Measurements from ENCODE around the gene CDIP1. TPM values are rescaled to one million over a fixed set of nuclear protein-coding genes. Genes with fewer than 3 reads are reported as not detected.
"Not testable (repeated sequence)": the region's sequence is repeated elsewhere in the genome, so short reads cannot be mapped to it uniquely, and the experiment has no call there.

The CDIP1 gene
- total and polyA plus RNA-seq, 4 donors: 4.4 to 18.6 (median 12.0) TPM

DNA sequence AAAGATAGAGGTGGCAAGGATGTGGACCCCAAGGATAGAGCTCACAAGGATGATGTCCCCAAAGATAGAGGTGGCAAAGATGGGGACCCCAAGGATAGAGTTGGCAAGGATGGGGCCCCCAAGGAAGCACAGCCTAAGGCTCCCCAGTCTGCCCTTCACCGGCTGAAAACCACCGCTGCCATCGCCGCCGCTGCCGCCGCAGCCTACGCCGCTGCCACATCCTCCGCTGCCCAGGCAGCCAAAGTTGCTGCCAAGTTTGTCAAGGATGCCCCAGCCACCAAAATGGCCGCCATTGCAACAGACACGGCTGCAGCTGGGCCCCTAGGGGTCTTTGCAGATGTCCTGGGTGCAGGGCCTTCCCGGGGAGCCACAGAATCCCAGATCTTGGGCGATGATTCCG is 37.4 kb upstream of the CDIP1 start (continued):
- TF ChIP-seq, protein P1, sequence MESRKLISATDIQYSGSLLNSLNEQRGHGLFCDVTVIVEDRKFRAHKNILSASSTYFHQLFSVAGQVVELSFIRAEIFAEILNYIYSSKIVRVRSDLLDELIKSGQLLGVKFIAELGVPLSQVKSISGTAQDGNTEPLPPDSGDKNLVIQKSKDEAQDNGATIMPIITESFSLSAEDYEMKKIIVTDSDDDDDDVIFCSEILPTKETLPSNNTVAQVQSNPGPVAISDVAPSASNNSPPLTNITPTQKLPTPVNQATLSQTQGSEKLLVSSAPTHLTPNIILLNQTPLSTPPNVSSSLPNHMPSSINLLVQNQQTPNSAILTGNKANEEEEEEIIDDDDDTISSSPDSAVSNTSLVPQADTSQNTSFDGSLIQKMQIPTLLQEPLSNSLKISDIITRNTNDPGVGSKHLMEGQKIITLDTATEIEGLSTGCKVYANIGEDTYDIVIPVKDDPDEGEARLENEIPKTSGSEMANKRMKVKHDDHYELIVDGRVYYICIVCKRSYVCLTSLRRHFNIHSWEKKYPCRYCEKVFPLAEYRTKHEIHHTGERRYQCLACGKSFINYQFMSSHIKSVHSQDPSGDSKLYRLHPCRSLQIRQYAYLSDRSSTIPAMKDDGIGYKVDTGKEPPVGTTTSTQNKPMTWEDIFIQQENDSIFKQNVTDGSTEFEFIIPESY (IDR thresholded peaks at IDR 0.05): no peak
- no peak for TF ChIP-seq JUND (IDR thresholded peaks at IDR 0.05)
- no peak for TF ChIP-seq RXRA (IDR thresholded peaks at IDR 0.05)
- no peak for TF ChIP-seq TAF1 (conservative IDR thresholded peaks at IDR 0.05)
- TF ChIP-seq, protein P2, sequence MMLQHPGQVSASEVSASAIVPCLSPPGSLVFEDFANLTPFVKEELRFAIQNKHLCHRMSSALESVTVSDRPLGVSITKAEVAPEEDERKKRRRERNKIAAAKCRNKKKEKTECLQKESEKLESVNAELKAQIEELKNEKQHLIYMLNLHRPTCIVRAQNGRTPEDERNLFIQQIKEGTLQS (IDR thresholded peaks at IDR 0.05): no peak
- TF ChIP-seq NR2F2 (IDR thresholded peaks at IDR 0.05): no peak

DNA sequence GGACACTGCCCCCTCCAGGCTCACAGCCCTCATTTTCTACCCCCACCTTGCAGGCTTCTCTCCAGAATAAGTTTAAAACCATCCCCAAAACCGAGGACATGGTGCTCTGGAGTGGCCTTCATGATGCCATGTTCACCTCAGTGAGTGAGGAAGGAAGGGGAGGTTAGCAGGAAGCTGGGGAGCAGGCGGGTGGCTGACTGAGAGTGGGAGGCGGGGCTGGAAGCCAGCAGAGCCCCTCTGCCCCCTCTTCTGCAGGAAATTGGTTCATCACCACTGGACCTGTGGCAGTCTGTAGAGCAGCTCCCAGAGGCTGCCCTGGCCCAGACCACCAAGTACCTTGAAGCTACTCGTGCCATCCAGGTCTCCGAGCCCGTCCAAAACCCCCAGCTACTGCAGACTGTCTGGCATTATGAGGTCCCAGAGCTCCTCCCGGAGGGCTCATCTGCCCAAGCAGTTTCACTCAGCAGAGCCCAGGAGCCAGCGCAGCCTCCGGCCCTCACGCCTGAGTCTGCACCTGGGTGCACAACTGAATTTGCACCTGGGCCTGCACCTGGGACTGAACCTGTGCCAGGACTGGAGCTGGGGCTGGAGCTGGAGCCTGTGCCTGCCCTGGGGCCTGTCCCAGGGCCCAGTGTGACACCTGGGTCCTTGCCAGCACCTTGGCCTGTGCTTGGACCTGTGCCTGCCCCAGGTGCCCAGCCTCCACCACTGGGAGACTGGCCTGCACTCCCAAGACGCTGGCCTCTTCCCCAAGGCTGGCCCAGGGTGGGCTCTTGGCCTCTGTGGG is 36.5 kb upstream of the CDIP1 start:
- WGBS: 79% methylated on average over 11 of the region's 11 CpGs
- Histone ChIP-seq H3K4me3 (ENCODE audit: low read depth in 1 of 3, low read length in 3 of 3) (no peak overlapping the region), H3K9me3 (ENCODE audit: control insufficient read depth in 4 of 4, low read length in 3 of 4) (no peaks in the 10 kb centered on the region), H3K27ac (ENCODE audit: low read depth in 1 of 2, low read length in 2 of 2) (no peak overlapping the region), H3K27me3 (ENCODE audit: control insufficient read depth in 4 of 4, insufficient read depth in 4 of 4, low read length in 3 of 4) (no peaks in the 10 kb centered on the region), H3K9ac (ENCODE audit: low read depth in 1 of 2, low read length in 2 of 2) (no peak overlapping the region), H3K36me3 (ENCODE audit: control insufficient read depth in 4 of 4, insufficient read depth in 3 of 4, low read depth in 1 of 4, low read length in 3 of 4) (no peaks in the 10 kb centered on the region), H3K4me1 (ENCODE audit: control insufficient read depth in 4 of 4, insufficient read depth in 4 of 4, low read length in 3 of 4) (no peaks in the 10 kb centered on the region)
- TF ChIP-seq YY1 (IDR thresholded peaks at IDR 0.05) (no peak), HNF4A (conservative IDR thresholded peaks at IDR 0.05) (no peak), FOXA2 (IDR thresholded peaks at IDR 0.05) (no peak), HNF4G (IDR thresholded peaks at IDR 0.05) (no peak), RXRA (IDR thresholded peaks at IDR 0.05) (no peak), EGR1 (IDR thresholded peaks at IDR 0.05; ENCODE audit: low read depth in 2 of 2) (no peak), RAD21 (IDR thresholded peaks at IDR 0.05) (no peak), FOXA1 (IDR thresholded peaks at IDR 0.05) (no peak), GABPA (IDR thresholded peaks at IDR 0.05 in 1 of 2, conservative IDR thresholded peaks at IDR 0.05 in 1 of 2) (no peak), TAF1 (conservative IDR thresholded peaks at IDR 0.05) (no peak), JUND (IDR thresholded peaks at IDR 0.05) (no peak), SP1 (IDR thresholded peaks at IDR 0.05) (no peak)
- TF ChIP-seq, protein P1 (IDR thresholded peaks at IDR 0.05): no peak
- TF ChIP-seq, protein P2 (IDR thresholded peaks at IDR 0.05): no peak
- TF ChIP-seq, protein P3, sequence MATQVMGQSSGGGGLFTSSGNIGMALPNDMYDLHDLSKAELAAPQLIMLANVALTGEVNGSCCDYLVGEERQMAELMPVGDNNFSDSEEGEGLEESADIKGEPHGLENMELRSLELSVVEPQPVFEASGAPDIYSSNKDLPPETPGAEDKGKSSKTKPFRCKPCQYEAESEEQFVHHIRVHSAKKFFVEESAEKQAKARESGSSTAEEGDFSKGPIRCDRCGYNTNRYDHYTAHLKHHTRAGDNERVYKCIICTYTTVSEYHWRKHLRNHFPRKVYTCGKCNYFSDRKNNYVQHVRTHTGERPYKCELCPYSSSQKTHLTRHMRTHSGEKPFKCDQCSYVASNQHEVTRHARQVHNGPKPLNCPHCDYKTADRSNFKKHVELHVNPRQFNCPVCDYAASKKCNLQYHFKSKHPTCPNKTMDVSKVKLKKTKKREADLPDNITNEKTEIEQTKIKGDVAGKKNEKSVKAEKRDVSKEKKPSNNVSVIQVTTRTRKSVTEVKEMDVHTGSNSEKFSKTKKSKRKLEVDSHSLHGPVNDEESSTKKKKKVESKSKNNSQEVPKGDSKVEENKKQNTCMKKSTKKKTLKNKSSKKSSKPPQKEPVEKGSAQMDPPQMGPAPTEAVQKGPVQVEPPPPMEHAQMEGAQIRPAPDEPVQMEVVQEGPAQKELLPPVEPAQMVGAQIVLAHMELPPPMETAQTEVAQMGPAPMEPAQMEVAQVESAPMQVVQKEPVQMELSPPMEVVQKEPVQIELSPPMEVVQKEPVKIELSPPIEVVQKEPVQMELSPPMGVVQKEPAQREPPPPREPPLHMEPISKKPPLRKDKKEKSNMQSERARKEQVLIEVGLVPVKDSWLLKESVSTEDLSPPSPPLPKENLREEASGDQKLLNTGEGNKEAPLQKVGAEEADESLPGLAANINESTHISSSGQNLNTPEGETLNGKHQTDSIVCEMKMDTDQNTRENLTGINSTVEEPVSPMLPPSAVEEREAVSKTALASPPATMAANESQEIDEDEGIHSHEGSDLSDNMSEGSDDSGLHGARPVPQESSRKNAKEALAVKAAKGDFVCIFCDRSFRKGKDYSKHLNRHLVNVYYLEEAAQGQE (IDR thresholded peaks at IDR 0.05): no peak
- TF ChIP-seq, protein P4, sequence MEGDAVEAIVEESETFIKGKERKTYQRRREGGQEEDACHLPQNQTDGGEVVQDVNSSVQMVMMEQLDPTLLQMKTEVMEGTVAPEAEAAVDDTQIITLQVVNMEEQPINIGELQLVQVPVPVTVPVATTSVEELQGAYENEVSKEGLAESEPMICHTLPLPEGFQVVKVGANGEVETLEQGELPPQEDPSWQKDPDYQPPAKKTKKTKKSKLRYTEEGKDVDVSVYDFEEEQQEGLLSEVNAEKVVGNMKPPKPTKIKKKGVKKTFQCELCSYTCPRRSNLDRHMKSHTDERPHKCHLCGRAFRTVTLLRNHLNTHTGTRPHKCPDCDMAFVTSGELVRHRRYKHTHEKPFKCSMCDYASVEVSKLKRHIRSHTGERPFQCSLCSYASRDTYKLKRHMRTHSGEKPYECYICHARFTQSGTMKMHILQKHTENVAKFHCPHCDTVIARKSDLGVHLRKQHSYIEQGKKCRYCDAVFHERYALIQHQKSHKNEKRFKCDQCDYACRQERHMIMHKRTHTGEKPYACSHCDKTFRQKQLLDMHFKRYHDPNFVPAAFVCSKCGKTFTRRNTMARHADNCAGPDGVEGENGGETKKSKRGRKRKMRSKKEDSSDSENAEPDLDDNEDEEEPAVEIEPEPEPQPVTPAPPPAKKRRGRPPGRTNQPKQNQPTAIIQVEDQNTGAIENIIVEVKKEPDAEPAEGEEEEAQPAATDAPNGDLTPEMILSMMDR (IDR thresholded peaks at IDR 0.05; ENCODE audit: low read depth, low read length, missing input control): no peak
- TF ChIP-seq, protein P5, sequence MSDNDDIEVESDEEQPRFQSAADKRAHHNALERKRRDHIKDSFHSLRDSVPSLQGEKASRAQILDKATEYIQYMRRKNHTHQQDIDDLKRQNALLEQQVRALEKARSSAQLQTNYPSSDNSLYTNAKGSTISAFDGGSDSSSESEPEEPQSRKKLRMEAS (IDR thresholded peaks at IDR 0.05): no peak
- DNase-seq (ENCODE audit: low spot score): no peak

DNA sequence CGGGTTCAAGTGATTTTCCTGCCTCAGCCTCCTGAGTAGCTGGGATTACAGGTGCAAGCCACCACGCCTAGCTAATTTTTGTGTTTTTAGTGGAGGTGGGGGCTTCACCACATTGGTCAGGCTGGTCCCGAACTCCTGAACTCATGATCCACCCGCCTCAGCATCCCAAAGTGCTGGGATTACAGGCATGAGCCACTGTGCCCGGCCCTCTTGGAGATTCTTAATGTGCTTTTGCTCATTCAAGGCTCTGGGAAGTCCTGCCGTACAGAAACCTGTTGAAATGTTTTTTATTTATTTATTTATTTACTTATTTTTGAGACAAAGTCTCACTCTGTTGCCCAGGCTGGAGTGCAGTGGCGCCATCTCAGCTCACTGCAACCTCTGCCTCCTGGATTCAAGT is 35.4 kb upstream of the CDIP1 start:
- whole genome bisulfite sequencing: 82% methylated on average over 7 of the region's 7 CpGs
- H3K4me1 ChIP-seq (ENCODE audit: control insufficient read depth in 4 of 4, insufficient read depth in 4 of 4, low read length in 3 of 4); H3K27me3 ChIP-seq (ENCODE audit: control insufficient read depth in 4 of 4, insufficient read depth in 4 of 4, low read length in 3 of 4); H3K9ac ChIP-seq (ENCODE audit: low read depth in 1 of 2, low read length in 2 of 2); H3K4me3 ChIP-seq (ENCODE audit: low read depth in 1 of 3, low read length in 3 of 3); H3K27ac ChIP-seq (ENCODE audit: low read depth in 1 of 2, low read length in 2 of 2); DNase-seq (ENCODE audit: low spot score); H3K9me3 ChIP-seq (ENCODE audit: control insufficient read depth in 4 of 4, low read length in 3 of 4); H3K36me3 ChIP-seq (ENCODE audit: control insufficient read depth in 4 of 4, insufficient read depth in 3 of 4, low read depth in 1 of 4, low read length in 3 of 4): not testable (repeated sequence)
